ENCODE measurements around the gene FOXC1.

DNA sequence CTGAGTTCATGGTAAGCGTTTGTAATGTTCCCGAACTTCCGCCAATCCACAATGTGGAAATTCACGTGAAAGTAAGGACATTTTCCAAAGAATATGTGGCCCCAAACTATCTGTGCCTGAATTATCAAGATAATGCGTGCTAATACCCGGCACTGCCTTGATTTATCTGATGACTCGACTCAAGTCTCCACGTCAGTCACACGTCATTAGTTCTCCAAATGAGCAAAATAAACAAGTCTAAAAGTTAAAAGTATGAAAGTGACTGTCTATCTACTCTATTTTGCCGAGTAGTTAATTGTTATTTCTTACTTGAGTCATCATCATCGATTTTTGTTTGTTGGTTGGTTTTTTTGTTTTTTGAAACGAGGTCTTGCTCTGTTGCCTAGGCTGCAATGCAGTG lies 21.7 kb upstream of the FOXC1 start:
- TF ChIP-seq, protein P1, sequence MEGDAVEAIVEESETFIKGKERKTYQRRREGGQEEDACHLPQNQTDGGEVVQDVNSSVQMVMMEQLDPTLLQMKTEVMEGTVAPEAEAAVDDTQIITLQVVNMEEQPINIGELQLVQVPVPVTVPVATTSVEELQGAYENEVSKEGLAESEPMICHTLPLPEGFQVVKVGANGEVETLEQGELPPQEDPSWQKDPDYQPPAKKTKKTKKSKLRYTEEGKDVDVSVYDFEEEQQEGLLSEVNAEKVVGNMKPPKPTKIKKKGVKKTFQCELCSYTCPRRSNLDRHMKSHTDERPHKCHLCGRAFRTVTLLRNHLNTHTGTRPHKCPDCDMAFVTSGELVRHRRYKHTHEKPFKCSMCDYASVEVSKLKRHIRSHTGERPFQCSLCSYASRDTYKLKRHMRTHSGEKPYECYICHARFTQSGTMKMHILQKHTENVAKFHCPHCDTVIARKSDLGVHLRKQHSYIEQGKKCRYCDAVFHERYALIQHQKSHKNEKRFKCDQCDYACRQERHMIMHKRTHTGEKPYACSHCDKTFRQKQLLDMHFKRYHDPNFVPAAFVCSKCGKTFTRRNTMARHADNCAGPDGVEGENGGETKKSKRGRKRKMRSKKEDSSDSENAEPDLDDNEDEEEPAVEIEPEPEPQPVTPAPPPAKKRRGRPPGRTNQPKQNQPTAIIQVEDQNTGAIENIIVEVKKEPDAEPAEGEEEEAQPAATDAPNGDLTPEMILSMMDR (IDR thresholded peaks at IDR 0.05), result no peak
- TF ChIP-seq EZH2 (IDR thresholded peaks at IDR 0.05; ENCODE audit: borderline replicate concordance, insufficient read depth, low read depth, low read length, poor library complexity, severe bottlenecking), result no peak

Data from B cell (primary cell).